ENCODE measurements around the gene HELQ. TPM values are rescaled to one million over a fixed set of nuclear protein-coding genes. Genes with fewer than 3 reads are reported as not detected.

HELQ gene
- total and polyA plus RNA-seq, 9 of the 15 experiments (the other 6 are each of a cell fraction or from before 2014, with no cell fraction given), result 3.5 to 15.2 (median 11.9) TPM

GRCh38 chr4:83438719-83439118 is 16.9 kb downstream of the HELQ start:
- H3K79me2 ChIP-seq (ENCODE audit: control insufficient read depth, insufficient read depth, low read length), result no peaks in the 10 kb centered on the region
- no peak for TF ChIP-seq ESRRA (IDR thresholded peaks at IDR 0.05; ENCODE audit: borderline replicate concordance, low read depth)
- TF ChIP-seq CEBPG (CRISPR knock-in tag; IDR thresholded peaks at IDR 0.05), result no peak
- TF ChIP-seq CEBPG (tag; conservative IDR thresholded peaks at IDR 0.05 in 1 of 2, IDR thresholded peaks at IDR 0.05 in 1 of 2), result no peak
- TF ChIP-seq E2F5 (CRISPR knock-in tag; IDR thresholded peaks at IDR 0.05), result no peak
- TF ChIP-seq ZNF511 (CRISPR knock-in tag; IDR thresholded peaks at IDR 0.05), result no peak
- TF ChIP-seq JUNB (CRISPR knock-in tag; conservative IDR thresholded peaks at IDR 0.05), result no peak
- TF ChIP-seq ZNF282 (CRISPR knock-in tag; IDR thresholded peaks at IDR 0.05), result no peak
- TF ChIP-seq ZNF408 (CRISPR knock-in tag; IDR thresholded peaks at IDR 0.05; ENCODE audit: low read depth), result no peak
- no peak for TF ChIP-seq ASH1L (IDR thresholded peaks at IDR 0.05; ENCODE audit: borderline replicate concordance, low read depth, partially characterized antibody)
- no peak for TF ChIP-seq CTBP1 (IDR thresholded peaks at IDR 0.05; ENCODE audit: borderline replicate concordance)
- TF ChIP-seq KDM2B (CRISPR knock-in tag; IDR thresholded peaks at IDR 0.05), result no peak
- TF ChIP-seq KAT7 (CRISPR knock-in tag; IDR thresholded peaks at IDR 0.05; ENCODE audit: borderline replicate concordance), result no peak
- no peak for TF ChIP-seq SMAD4 (CRISPR knock-in tag; conservative IDR thresholded peaks at IDR 0.05)
- no peak for TF ChIP-seq ZNF274 (IDR thresholded peaks at IDR 0.05; ENCODE audit: borderline replicate concordance, low read depth, low read length)
- no peak for TF ChIP-seq SIX5 (IDR thresholded peaks at IDR 0.05; ENCODE audit: borderline replicate concordance in 1 of 2, insufficient read depth in 1 of 2, low read depth in 1 of 2, low read length in 2 of 2)
- TF ChIP-seq PML (IDR thresholded peaks at IDR 0.05; ENCODE audit: low read length), result no peak
- TF ChIP-seq ZKSCAN3 (CRISPR knock-in tag; IDR thresholded peaks at IDR 0.05), result no peak
- no peak for TF ChIP-seq ZNF41 (CRISPR knock-in tag; conservative IDR thresholded peaks at IDR 0.05)
- no peak for TF ChIP-seq ZNF696 (CRISPR knock-in tag; conservative IDR thresholded peaks at IDR 0.05)
- TF ChIP-seq JUND (IDR thresholded peaks at IDR 0.05; ENCODE audit: borderline replicate concordance, low read depth, low read length), result no peak
- TF ChIP-seq JUND (tag; IDR thresholded peaks at IDR 0.05; ENCODE audit: borderline replicate concordance, low read depth, low read length), result no peak
- no peak for TF ChIP-seq ETS1 (conservative IDR thresholded peaks at IDR 0.05; ENCODE audit: control insufficient read depth, low read depth, low read length)
- POLR2A ChIA-PET, result interaction anchor here (1.6 kb wide), 1 partner anchor 17 kb away, joined by 4 read pairs; the partner anchor contains the start of genes HELQ and MRPS18C

More at GRCh38 chr4:83438719-83439118, 16.9 kb downstream of the HELQ start:
- CTCF ChIA-PET (ENCODE audit: low intra/inter-chr PET ratio), result no interaction called here
- H3K9ac ChIP-seq (ENCODE audit: insufficient read depth in 1 of 2, low read depth in 2 of 2, low read length in 2 of 2), result no peak overlapping the region
- no peak for FAIRE-seq
- no peak overlapping the region for H3K27ac ChIP-seq (ENCODE audit: extremely low read depth, low read depth, low read length)
- H3K36me3 ChIP-seq (ENCODE audit: control insufficient read depth, insufficient read depth, low read length), result peaks cover 29% of the 10 kb centered on the region; the same call in 2 of the 3 replicates
- H3K27me3 ChIP-seq (ENCODE audit: control insufficient read depth in 2 of 2, insufficient read depth in 2 of 2, low read length in 2 of 2), result no peaks in the 10 kb centered on the region
- no peaks in the 10 kb centered on the region for H3K9me1 ChIP-seq (ENCODE audit: control insufficient read depth, insufficient read depth, low read length)
- H3K4me3 ChIP-seq, result no peak overlapping the region
- intact Hi-C loops (cut with micrococcal nuclease) (no loop called here), in situ Hi-C loops (cut with MboI) (no loop called here)
- no peaks in the 10 kb centered on the region for H3K4me1 ChIP-seq (replicated peaks in 1 of 2; ENCODE audit: control insufficient read depth in 2 of 2, insufficient read depth in 2 of 2, low read length in 2 of 2)
- no peak overlapping the region for H3K4me2 ChIP-seq (ENCODE audit: insufficient read depth, low read length)
- ATAC-seq, result no peak
- BruUV-seq (replicated peaks), result no TSS peak
- H3K9me3 ChIP-seq (replicated peaks; ENCODE audit: control insufficient read depth, insufficient read depth, low read depth, low read length), result no peaks in the 10 kb centered on the region
- DNase-seq (ENCODE audit: extremely low read depth in 1 of 4, low spot score in 3 of 4), result no peak
- no peak overlapping the region for H2AFZ ChIP-seq (ENCODE audit: low read depth, low read length)
- no peaks in the 10 kb centered on the region for H4K20me1 ChIP-seq (replicated peaks; ENCODE audit: control insufficient read depth, insufficient read depth, low read length)

Data from K562 (cell line).